Activated naive CD4-positive, alpha-beta T cell treated with anti-CD3 and anti-CD28 coated beads for 36 hours (primary cell): ENCODE results near the gene RPS19. TPM values are rescaled to one million over a fixed set of nuclear protein-coding genes. Genes with fewer than 3 reads are reported as not detected.
"Not testable (repeated sequence)": the region's sequence is repeated elsewhere in the genome, so short reads cannot be mapped to it uniquely, and the experiment has no call there.

Experiments
- CTCF ChIA-PET: fragments of 350-600 bp; sonication (Branson Sonifier 250); formaldehyde crosslinking; loops from one replicate; lab custom pipeline; 2021; ENCODE audit warnings: antibody characterized with exemption; lab: Charles Lee
- DNase-seq: peaks from one replicate; pipeline ENCODE4 v3.0.0-alpha.2; 2020
- H3K27ac Mint-ChIP-seq: one replicate; pipeline ENCODE4 v1.8.0; 2021; ENCODE audit warnings: mild to moderate bottlenecking, mixed read lengths
- H3K27me3 Mint-ChIP-seq: one replicate; pipeline ENCODE4 v1.8.0; 2021; ENCODE audit warnings: low read depth, mixed read lengths
- H3K36me3 Mint-ChIP-seq: one replicate; pipeline ENCODE4 v1.8.0; 2021; ENCODE audit warnings: low read depth, mixed read lengths
- H3K4me1 Mint-ChIP-seq: one replicate; pipeline ENCODE4 v1.8.0; 2021; ENCODE audit warnings: low read depth, mixed read lengths
- H3K4me3 Mint-ChIP-seq: one replicate; pipeline ENCODE4 v1.8.0; 2021; ENCODE audit warnings: mild to moderate bottlenecking, moderate library complexity, mixed read lengths
- H3K9me3 Mint-ChIP-seq: one replicate; pipeline ENCODE4 v1.8.0; 2021; ENCODE audit warnings: mixed read lengths
- intact Hi-C: fragments of 100-400 bp; cut with micrococcal nuclease; formaldehyde crosslinking; loops from one replicate; pipeline ENCODE4 v1.15.1; 2023
- total RNA-seq, 2 experiments: library from RNA; stranded (reverse); gene quantifications; one replicate each; pipeline ENCODE4 v1.2.3, GENCODE V29; 2021

The RPS19 gene
- total RNA-seq, 2 experiments from 2014 or later: 4,092 to 4,109 TPM

DNA sequence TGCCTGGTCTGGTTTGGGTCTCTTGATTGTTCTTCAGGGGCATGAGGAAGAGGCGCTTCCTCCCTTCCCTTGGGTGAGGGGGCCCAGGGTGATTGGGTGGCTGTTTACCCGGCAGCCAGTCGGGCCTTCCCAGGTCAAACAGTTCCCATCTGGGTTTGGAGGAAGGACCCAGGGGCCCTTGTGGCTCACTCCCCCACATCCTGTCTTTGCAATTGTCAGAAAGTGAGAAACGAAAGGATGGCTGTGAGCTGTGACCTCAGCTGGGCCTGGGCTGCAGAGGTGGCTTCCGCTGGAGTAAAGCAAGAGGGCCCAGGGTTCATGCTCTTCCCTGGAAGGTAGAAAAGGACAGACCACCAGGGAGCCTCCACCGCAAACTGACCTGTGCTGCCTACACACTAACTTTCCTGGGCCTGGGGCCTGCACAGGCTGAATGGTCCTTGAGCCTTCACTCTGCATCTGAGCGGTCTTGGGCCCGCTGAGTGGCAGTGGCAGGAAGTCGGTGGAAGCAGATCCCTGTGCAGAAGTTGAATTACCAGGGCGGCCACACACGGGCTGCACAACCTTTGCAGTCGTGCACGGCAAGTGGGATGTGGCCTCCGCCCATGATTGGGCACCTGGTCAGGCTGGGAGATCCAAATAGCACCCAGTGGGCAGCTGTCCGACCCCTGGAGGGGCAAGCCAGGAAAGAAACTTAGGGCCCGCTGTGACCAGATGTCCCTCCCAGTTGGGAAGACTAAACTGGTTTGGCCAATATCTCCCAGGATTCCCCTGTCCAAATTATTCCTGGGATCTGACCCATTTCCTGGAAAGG is 11.7 kb downstream of the RPS19 start:
- peaks cover 72% of the 10 kb centered on the region for H3K4me1 Mint-ChIP-seq
- H3K27me3 Mint-ChIP-seq: no peaks in the 10 kb centered on the region
- no peaks in the 10 kb centered on the region for H3K9me3 Mint-ChIP-seq
- H3K4me3 Mint-ChIP-seq: peak overlapping the region; percentile 37
- CTCF ChIA-PET: interaction anchor here (1.2 to 6.2 kb wide), 9 partner anchors 11 to 85 kb away, joined by 3 to 68 read pairs (median 19); partner anchors contain the start of genes ARHGEF1 and RPS19
- intact Hi-C loops: loop anchor here (1.0 kb wide), 2 partner anchors 11 to 16 kb away; partner anchors contain the start of gene RPS19
- peak overlapping the region; percentile 96 for H3K27ac Mint-ChIP-seq
- H3K36me3 Mint-ChIP-seq: peaks cover 42% of the 10 kb centered on the region
- DNase-seq: peak; percentile 89

- peak overlapping the region; percentile 96 for H3K27ac Mint-ChIP-seq
- no peak for DNase-seq
Observed at GRCh38 chr19:41872384-41872774, 12.3 kb downstream of the RPS19 start.

DNA sequence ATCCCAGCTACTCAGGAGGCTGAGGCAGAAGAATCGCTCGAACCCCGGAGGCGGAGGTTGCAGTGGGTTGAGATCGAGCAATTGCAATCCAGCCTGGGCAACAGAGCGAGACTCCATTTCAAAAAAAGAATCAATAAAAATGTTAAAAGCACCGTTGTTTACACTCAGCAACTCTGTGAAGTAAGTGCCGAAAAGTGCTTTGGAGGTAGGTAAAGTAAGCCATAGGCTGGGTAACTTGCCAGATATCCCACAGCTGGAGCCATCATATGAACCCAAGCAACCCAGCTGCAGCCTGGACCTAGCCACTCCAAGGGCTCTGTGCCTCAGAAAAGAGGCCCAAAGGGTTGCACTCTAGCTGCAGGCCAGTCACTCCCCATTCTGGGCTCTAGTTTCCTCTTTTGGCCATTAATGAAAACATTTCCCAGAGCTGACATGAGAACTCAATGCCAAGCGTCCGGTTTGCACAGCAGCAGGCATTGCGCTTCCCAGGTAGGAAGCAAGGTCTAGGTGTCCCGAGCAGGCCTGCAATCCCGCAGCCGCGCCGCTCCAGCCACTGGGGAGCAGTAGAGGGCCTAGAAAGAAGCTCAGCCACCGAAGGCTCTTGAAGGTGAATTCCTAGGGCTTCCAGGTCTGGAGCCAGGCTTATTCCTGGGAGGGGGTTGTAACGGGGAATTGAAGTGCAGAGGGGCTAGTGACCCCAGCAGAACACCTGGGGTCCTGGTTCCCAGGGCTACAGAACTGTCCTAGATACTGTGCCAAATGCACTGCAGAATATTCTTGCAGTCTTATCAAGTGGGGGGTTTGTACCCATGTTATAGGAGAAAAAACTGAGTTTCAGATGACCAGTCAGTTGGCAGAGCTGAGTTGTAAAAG is 13.0 kb downstream of the RPS19 start:
- no peak overlapping the region for H3K4me3 Mint-ChIP-seq
- DNase-seq: peak; percentile 84
- peaks cover 35% of the 10 kb centered on the region for H3K36me3 Mint-ChIP-seq
- no peaks in the 10 kb centered on the region for H3K9me3 Mint-ChIP-seq
- H3K4me1 Mint-ChIP-seq: peaks cover 76% of the 10 kb centered on the region
- H3K27me3 Mint-ChIP-seq: no peaks in the 10 kb centered on the region
- peak overlapping the region; percentile 96 for H3K27ac Mint-ChIP-seq
- intact Hi-C loops: loop anchor here (1.0 kb wide), 2 partner anchors 61 to 78 kb away; no protein-coding TSS in a partner anchor
- CTCF ChIA-PET: interaction anchor here (0.6 to 6.2 kb wide), 16 partner anchors 8 to 123 kb away, joined by 3 to 68 read pairs (median 6); partner anchors contain the start of genes ARHGEF1, ERFL and RPS19

More at GRCh38 chr19:41872384-41872774, 12.3 kb downstream of the RPS19 start:
- CTCF ChIA-PET: interaction anchor here (0.6 to 6.2 kb wide), 12 partner anchors 7 to 124 kb away, joined by 3 to 68 read pairs (median 12); partner anchors contain the start of genes ARHGEF1 and RPS19
- Mint-ChIP-seq H3K4me1 (peaks cover 76% of the 10 kb centered on the region), H3K4me3 (no peak overlapping the region), H3K36me3 (peaks cover 39% of the 10 kb centered on the region), H3K27me3 (no peaks in the 10 kb centered on the region), H3K9me3 (no peaks in the 10 kb centered on the region)
- intact Hi-C loops: no loop called here

DNA sequence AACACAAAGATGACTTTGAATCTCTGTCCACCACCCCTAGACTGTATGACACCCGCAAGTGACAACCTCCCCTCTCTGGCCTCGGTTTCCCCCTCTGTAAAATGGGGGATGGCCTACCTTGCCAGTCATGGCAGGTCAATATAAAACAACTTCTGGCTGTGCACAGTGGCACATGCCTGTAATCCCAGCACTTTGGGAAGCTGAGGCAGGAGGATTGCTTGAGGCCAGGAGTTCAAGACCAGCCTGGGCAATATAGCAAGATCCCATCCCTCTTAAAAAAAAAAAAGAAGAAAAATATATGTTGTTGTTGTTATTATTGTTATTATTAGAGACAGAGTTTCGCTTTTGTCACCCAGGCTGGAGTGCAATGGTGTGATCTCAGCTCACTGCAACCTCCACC is 15.9 kb downstream of the RPS19 start:
- CTCF ChIA-PET: interaction anchor here (0.5 to 6.2 kb wide), 4 partner anchors 8 to 512 kb away, joined by 3 to 68 read pairs (median 28); partner anchors contain the start of genes ARHGEF1 and B9D2
- H3K36me3 Mint-ChIP-seq, H3K9me3 Mint-ChIP-seq, DNase-seq, H3K27me3 Mint-ChIP-seq: not testable (repeated sequence)
- peaks cover 63% of the 10 kb centered on the region for H3K4me1 Mint-ChIP-seq
- intact Hi-C loops: loop anchor here (1.0 kb wide), 2 partner anchors 11 to 69 kb away; no protein-coding TSS in a partner anchor
- peak overlapping the region; percentile 49 for H3K4me3 Mint-ChIP-seq
- H3K27ac Mint-ChIP-seq: peak overlapping the region; percentile 89

GRCh38 chr19:41876847-41877832 is 17.1 kb downstream of the RPS19 start, which contains the start of gene CD79A:
Gene CD79A (plus strand): TSS chr19:41877279. CDS start chr19:41877305, 26 bp downstream.
- CTCF ChIA-PET: interaction anchor here (0.6 to 6.2 kb wide), 5 partner anchors 7 to 74 kb away, joined by 3 to 68 read pairs (median 4); partner anchors contain the start of gene ARHGEF1
- Mint-ChIP-seq H3K36me3 (peaks cover 3% of the 10 kb centered on the region), H3K4me1 (peaks cover 57% of the 10 kb centered on the region), H3K4me3 (peak within 1 kb of the TSS; percentile 38), H3K27ac (peak within 1 kb of the TSS; percentile 75), H3K27me3 (no peaks in the 10 kb centered on the region), H3K9me3 (no peaks in the 10 kb centered on the region)
- peak; percentile 71 for DNase-seq
- intact Hi-C loops: no loop called here

DNA sequence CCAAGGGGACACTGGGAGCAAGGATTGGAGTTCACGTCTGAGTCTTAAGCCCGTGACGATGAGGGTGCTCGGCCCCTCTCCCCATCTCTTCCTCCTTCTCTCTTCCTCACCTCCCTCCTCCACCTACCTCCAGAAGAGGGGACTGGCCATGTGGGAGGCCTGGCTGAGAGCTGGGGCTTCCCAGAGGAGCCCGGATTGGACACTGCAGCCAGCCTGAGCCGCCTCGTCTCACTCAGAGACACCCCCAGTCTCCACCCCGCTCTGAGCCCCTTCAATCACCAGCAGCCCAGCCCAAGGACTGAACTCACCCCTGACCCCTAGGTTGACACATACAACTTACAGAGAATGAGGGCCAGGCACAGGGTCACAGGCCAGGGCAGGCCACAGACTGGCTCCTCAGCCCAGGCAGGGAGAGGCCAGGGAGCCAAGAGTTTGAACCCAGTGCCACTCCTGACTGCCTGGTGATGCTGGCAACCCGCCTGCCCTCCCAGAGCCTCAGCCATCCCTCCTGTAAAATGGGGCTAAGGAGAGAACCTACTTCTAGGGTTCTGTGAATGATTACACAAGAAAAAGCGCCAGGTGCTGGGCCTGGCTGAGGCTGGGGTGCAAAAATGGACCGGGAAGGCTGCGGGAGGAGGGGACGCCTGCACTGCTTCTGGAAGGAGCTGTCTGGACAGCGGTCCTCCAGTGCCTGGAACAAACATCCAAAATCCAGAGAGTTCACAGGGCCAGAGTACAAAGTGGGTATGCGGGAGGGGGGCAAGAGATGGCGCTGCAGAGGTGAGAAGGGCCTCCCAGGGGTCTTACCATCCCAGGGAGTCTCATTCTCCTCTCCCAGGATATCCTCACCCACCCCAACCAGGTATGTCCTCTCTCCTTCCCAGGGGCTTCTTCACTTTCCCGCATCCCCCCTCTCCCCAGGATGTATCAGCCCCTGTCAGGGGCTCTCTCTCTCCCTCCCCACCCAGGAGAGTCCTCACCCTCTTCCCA is 18.2 kb downstream of the RPS19 start:
- Mint-ChIP-seq H3K36me3 (peaks cover under 1% of the 10 kb centered on the region), H3K27ac (peak overlapping the region; percentile 75), H3K4me1 (peaks cover 55% of the 10 kb centered on the region), H3K27me3 (no peaks in the 10 kb centered on the region), H3K4me3 (no peak overlapping the region), H3K9me3 (no peaks in the 10 kb centered on the region)
- no peak for DNase-seq
- CTCF ChIA-PET: interaction anchor here (0.5 to 1.4 kb wide), 3 partner anchors 12 to 73 kb away, joined by 4 to 5 read pairs (median 4); no protein-coding TSS in a partner anchor
- intact Hi-C loops: no loop called here

GRCh38 chr19:41879080-41879479 is 19.0 kb downstream of the RPS19 start:
- no peak overlapping the region for H3K4me3 Mint-ChIP-seq
- intact Hi-C loops: no loop called here
- peaks cover 4% of the 10 kb centered on the region for H3K36me3 Mint-ChIP-seq
- H3K9me3 Mint-ChIP-seq: no peaks in the 10 kb centered on the region
- DNase-seq: no peak
- CTCF ChIA-PET: no interaction called here
- no peak overlapping the region for H3K27ac Mint-ChIP-seq
- peaks cover 53% of the 10 kb centered on the region for H3K4me1 Mint-ChIP-seq
- H3K27me3 Mint-ChIP-seq: no peaks in the 10 kb centered on the region

DNA sequence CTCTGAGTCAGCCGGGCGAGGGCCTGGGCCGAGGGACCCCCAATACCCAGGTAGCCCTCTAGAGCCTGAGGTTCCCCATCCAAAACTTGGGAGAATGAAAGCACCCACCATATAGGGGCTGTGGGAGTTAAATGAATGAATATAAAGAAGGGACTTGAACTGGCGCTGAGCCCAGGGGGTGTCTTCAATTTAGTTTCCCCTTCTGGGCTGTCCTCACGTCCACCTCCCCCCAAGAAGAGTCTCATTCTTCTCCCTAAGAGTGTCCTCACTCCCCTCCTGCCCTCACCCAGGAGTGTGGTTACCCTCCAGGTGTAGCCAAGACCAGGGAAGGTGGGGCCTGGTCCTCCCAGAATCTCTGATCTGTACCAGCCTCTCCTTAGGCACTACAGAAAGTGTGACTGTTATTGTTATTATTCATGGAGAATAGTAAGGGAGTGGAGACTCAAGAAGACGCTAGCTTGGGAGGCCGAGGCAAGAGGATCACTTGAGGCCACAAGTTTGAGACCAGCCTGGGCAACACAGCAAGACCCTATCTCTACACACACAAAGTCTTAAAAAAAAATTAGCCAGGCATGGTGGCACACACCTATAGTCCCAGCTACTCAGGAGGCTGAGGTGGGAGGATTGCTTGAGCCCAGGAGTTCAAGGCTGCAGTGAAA is 19.7 kb downstream of the RPS19 start:
- Mint-ChIP-seq H3K9me3 (no peaks in the 10 kb centered on the region), H3K4me1 (peaks cover 54% of the 10 kb centered on the region), H3K27me3 (no peaks in the 10 kb centered on the region), H3K4me3 (no peak overlapping the region), H3K27ac (peak overlapping the region; percentile 48), H3K36me3 (peaks cover 4% of the 10 kb centered on the region)
- intact Hi-C loops: loop anchor here (10.0 kb wide), 4 partner anchors 325 to 525 kb away; partner anchors contain the start of genes DEDD2, GSK3A and TGFB1
- CTCF ChIA-PET: no interaction called here
- no peak for DNase-seq

DNA sequence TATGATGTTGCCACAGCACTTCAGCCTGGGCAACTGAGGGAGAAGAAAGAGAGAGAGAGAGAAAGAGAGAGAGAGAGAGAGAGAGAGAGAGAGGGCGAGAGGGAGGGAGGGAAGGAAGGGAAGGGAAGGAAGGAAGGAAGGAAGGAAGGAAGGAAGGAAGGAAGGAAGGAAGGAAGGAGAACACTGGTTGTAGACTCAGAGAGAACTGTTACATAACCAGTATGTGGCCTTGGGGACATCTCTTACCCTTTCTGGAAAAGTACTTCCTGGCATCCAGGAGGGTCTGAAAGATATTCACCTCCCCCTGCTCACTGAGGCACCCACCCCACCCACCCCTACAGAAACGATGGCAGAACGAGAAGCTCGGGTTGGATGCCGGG is 20.3 kb downstream of the RPS19 start:
- H3K36me3 Mint-ChIP-seq: peaks cover 6% of the 10 kb centered on the region
- H3K4me1 Mint-ChIP-seq: peaks cover 56% of the 10 kb centered on the region
- no peak overlapping the region for H3K4me3 Mint-ChIP-seq
- no peak for DNase-seq
- intact Hi-C loops: loop anchor here (10.0 kb wide), 4 partner anchors 326 to 526 kb away; partner anchors contain the start of genes DEDD2, GSK3A and TGFB1
- H3K27me3 Mint-ChIP-seq: no peaks in the 10 kb centered on the region
- CTCF ChIA-PET: interaction anchor here (0.5 kb wide), 1 partner anchor 21 kb away, joined by 4 read pairs; no protein-coding TSS in a partner anchor
- H3K27ac Mint-ChIP-seq: peak overlapping the region; percentile 48
- H3K9me3 Mint-ChIP-seq: no peaks in the 10 kb centered on the region
